Measurements from ENCODE around the gene AIPL1. TPM values are rescaled to one million over a fixed set of nuclear protein-coding genes. Genes with fewer than 3 reads are reported as not detected.

The AIPL1 gene
- total and polyA plus RNA-seq, 2 of the 4 experiments (the other 2 are of a cell fraction): not detected

DNA sequence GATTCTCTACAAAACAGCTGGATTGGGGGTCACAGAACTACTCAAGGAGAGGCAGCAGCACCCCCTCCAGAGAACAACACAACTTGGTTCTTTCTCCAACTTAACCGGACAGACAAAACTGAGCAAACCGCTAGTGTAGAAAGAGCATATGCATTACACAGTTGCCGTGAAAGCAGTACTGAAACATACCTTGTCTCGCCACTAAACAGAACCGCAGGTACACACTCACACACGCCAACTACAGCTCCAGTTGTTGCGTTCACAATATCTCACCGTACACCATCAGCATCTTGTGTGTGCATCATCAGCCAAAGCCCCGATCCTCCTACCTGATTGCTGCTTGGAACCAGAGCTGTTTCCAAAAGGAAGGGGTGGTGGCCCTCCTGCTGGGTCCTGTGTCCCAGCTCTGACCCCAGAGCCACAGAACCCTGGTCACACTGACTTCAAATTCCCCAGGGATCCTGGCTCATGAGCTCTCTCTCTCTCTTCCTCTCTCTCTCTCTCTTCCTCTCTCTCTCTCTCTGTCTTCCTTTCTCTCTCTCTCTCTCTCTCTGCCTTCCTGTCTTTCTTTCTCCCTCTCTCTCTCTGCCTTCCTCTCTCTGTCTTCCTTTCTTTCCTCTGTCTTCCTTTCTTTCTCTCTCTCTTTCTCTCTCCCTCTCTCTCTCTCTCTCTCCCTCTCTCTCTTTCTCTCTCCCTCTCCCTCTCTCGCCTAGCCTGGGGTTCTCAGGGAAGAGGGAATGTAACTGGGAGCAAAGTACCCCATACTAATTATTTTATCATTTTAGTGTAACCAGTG is 17.7 kb upstream of the AIPL1 start:
- no peaks in the 10 kb centered on the region for H3K27me3 ChIP-seq (ENCODE audit: control insufficient read depth, insufficient read depth, low read length)
- ChIA-PET POLR2A (ENCODE audit: unreplicated experiment) (no interaction called here), CTCF (no interaction called here)
- WGBS, 2 experiments (ENCODE audit: extremely low coverage in 2 of 2, insufficient read length in 1 of 2): 100% methylated on average over 1 of the region's 10 CpGs; no CpG with 5 or more reads in 1 of the 2 experiments
- H3K14ac ChIP-seq (replicated peaks; ENCODE audit: low read depth, low read length): no peak overlapping the region
- no peaks in the 10 kb centered on the region for H3K36me3 ChIP-seq (ENCODE audit: control insufficient read depth, insufficient read depth, low read length)
- no peak overlapping the region for H2AK9ac ChIP-seq (replicated peaks; ENCODE audit: low read depth, low read length, poor library complexity)
- H2BK15ac ChIP-seq (ENCODE audit: low read depth, low read length): no peak overlapping the region
- H4K20me1 ChIP-seq (ENCODE audit: insufficient read depth, low read length): no peaks in the 10 kb centered on the region
- no peak overlapping the region for H4K91ac ChIP-seq (ENCODE audit: insufficient read depth, low read depth, low read length)
- no peak overlapping the region for H4K5ac ChIP-seq (ENCODE audit: low read depth, low read length)
- H3K18ac ChIP-seq (ENCODE audit: low read depth, low read length): no peak overlapping the region
- DNase-seq (no peak), ATAC-seq (ENCODE audit: low read depth) (no peak)
- dilution Hi-C loops (cut with HindIII; ENCODE audit: low sequenced_read_pairs, unreplicated experiment) (no loop called here), intact Hi-C loops (cut with micrococcal nuclease) (no loop called here), in situ Hi-C loops (cut with MboI; ENCODE audit: low sequenced_read_pairs) (no loop called here)
- no peak overlapping the region for H2AFZ ChIP-seq (replicated peaks; ENCODE audit: low read length, poor library complexity)
- no peak overlapping the region for H3K27ac ChIP-seq (ENCODE audit: insufficient read depth, low read length)
- H3K4ac ChIP-seq (ENCODE audit: low read depth, low read length): no peak overlapping the region
- H2AK5ac ChIP-seq (ENCODE audit: low read depth, low read length): no peak overlapping the region
- no peak overlapping the region for H2BK120ac ChIP-seq (ENCODE audit: low read depth, low read length)
- no peaks in the 10 kb centered on the region for H3K9me3 ChIP-seq (ENCODE audit: control insufficient read depth, insufficient read depth, low read length)
- no TSS peak for BruUV-seq (replicated peaks)
- no peaks in the 10 kb centered on the region for H3K79me1 ChIP-seq (ENCODE audit: low read depth in 1 of 2, low read length in 2 of 2)
- H3K56ac ChIP-seq (ENCODE audit: extremely low read depth, insufficient read depth, low read length): no peak overlapping the region
- no peak for TF ChIP-seq CEBPB (IDR thresholded peaks at IDR 0.05; ENCODE audit: low read depth, low read length)
- no peak for TF ChIP-seq RAD21 (IDR thresholded peaks at IDR 0.05; ENCODE audit: low read length)
- TF ChIP-seq, protein P1, sequence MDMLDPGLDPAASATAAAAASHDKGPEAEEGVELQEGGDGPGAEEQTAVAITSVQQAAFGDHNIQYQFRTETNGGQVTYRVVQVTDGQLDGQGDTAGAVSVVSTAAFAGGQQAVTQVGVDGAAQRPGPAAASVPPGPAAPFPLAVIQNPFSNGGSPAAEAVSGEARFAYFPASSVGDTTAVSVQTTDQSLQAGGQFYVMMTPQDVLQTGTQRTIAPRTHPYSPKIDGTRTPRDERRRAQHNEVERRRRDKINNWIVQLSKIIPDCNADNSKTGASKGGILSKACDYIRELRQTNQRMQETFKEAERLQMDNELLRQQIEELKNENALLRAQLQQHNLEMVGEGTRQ (IDR thresholded peaks at IDR 0.05; ENCODE audit: low read depth, low read length): no peak
- no peak for TF ChIP-seq RCOR1 (IDR thresholded peaks at IDR 0.05; ENCODE audit: insufficient replicate concordance, low read length)
- TF ChIP-seq POLR2A (IDR thresholded peaks at IDR 0.05; ENCODE audit: low read depth, low read length): no peak
- TF ChIP-seq FOS (IDR thresholded peaks at IDR 0.05; ENCODE audit: low read depth, low read length): no peak
- no peak for TF ChIP-seq BHLHE40 (IDR thresholded peaks at IDR 0.05; ENCODE audit: low read depth, low read length)
- H3K23ac ChIP-seq (ENCODE audit: low read depth, low read length): no peak overlapping the region
- H3K9me1 ChIP-seq (ENCODE audit: insufficient read depth, low read length): peaks cover 9% of the 10 kb centered on the region
- H3K4me1 ChIP-seq (ENCODE audit: control insufficient read depth, insufficient read depth, low read length): peaks cover 10% of the 10 kb centered on the region
- H2BK5ac ChIP-seq (ENCODE audit: low read depth, low read length, poor library complexity, severe bottlenecking): no peak overlapping the region
- no peak overlapping the region for H3K4me2 ChIP-seq (ENCODE audit: low read depth, low read length)
- no peak overlapping the region for H2BK20ac ChIP-seq (ENCODE audit: low read depth, low read length)
- H3K4me3 ChIP-seq (ENCODE audit: insufficient read depth, low read depth, low read length): no peak overlapping the region
- no peak overlapping the region for H4K8ac ChIP-seq (ENCODE audit: low read depth in 2 of 2, low read length in 2 of 2)
- no peak overlapping the region for H3K9ac ChIP-seq (ENCODE audit: low read depth, low read length)
